NCI-H128 (cell line): Measurements from ENCODE around the gene ZNF414.

ENCODE experiments used
- DNase-seq: peaks from one replicate; lab custom pipeline; 2025; ENCODE audit not compliant: unreplicated experiment; lab: John Stamatoyannopoulos, UW

ZNF414 gene

DNA sequence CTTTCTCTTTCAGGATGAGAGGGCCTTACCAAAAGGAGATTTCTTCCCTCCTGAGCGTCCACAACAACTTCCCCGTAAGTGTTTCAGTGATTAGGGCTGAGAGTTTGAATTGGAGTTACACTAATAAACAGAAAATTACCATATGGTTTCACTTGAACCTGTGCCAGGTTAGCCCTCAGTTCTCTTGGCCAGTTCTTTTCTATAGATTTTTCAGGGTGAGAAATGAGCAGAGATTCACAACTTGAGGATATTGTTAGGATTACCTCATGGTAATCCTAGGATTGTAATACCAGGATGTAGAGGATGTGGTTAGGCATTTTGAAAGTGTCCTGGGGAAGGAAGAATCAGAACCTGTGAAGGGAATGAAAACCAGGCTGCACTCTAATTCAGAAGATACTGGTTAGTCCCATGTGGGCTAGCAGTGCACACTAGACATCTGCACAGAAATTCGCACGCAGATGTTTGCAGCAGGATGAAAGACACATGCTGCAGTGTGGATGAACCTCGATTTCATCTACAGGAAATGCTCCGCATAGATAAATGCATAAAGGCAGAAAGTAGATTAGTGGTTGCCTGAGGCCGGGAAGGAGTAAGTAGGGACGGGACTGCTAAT lies 45.1 kb downstream of the ZNF414 start:
- no peak for DNase-seq

DNA sequence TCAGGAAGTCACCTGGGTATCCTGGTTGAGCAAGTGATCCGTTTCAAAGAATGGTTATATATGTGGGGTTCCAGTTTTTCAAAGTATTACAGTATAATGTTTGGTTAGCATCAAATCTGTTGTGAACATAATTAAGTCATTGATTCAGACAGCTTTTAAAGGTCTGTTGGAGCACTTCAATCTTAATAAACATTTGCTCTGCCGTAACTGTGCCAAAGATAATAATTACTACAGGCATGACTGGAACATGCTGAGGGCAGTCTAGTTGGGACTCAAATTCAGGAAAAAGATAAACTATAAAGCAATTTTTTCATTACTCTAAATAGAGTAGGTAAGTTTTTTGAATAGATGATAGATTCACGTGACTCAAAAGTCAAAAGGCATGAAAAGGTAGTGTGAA lies 45.8 kb downstream of the ZNF414 start:
- no peak for DNase-seq

DNA sequence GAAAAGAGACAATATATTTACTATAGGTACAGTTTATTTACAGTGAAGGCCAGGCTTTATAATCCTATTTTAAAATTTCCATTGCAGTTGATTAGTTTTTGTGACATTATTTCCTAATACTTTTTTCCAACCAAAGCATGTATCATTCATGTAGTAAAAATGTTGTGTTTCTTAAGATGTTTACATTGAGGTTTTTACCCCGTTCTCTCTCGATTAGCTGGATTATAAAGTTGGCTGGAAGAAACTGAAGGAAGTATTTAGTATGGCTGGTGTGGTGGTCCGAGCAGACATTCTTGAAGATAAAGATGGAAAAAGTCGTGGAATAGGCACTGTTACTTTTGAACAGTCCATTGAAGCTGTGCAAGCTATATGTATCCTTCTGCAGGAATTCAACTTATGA lies 47.9 kb downstream of the ZNF414 start:
- no peak for DNase-seq

DNA sequence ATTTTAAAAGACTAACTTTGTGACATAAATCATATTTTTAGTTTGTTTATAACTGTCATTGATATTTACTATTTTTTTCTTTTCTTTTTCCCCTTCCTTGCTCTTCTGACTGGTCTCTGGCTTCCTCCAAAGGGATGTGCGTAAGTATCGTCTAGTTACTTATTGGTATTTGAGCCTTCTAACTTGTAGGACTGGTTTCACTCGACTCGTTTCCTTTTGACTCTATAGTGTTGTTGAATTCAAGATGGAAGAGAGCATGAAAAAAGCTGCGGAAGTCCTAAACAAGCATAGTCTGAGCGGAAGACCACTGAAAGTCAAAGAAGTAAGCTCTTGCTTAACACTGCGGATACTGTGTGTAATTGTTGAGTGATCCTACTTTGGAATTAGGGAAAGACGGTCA lies 50.6 kb downstream of the ZNF414 start:
- no peak for DNase-seq

DNA sequence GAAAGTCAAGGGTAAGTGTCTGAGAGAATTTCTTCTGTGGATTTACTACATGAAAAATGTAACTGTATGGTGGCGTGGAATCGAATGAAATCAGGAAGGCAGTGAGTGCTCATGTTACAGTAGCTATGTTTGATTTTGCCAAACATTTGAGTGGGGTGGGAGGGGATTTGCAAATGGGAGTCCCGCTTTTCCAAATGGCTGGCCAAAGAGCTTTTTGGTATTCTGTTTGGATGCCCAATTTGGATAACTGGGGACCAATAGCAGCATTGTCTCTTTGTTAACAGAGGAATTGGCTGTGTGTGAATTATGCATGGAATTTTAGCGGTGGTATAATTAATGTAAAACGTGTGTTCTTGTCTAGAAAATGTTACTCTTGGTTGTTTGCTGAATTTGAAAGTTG lies 51.4 kb downstream of the ZNF414 start:
- DNase-seq: no peak

DNA sequence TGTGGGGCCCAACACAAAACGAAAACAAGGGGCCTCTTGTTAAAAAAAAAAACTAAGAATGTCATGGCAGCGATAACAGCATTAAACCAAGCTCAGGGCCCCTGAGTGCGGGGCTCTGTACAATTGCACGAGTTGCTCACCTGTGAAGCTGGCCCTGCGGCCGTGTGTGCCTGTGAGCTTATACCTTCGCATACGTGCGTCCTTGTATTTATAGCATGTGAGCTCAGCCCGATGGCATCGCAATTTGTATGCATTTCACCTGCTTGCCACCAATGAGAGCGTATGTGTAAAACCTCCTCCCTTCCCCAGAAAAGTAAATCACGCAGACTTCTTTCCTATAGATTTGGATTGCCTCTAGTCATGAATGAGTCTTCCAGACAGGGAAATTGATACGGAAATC lies 52.1 kb downstream of the ZNF414 start:
- no peak for DNase-seq

DNA sequence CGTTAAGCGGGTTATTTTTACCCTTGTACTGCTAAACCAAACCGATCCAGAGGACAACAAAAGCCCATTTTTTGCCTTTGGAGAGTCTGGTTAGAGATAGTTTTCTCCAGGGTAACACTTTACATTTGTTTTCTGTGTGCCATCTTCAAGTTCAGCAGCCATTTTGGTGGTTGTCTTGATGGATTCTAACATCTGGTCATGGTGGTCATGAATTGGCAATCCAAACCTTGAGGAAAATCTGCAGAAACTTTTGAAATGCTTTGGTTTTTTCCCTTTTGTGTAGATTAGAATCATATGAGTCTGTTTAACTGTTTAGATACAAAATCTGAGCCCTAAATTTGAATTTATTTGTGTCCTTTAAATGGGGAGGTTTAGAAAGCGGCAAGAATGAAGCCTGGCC lies 52.6 kb downstream of the ZNF414 start:
- no peak for DNase-seq

DNA sequence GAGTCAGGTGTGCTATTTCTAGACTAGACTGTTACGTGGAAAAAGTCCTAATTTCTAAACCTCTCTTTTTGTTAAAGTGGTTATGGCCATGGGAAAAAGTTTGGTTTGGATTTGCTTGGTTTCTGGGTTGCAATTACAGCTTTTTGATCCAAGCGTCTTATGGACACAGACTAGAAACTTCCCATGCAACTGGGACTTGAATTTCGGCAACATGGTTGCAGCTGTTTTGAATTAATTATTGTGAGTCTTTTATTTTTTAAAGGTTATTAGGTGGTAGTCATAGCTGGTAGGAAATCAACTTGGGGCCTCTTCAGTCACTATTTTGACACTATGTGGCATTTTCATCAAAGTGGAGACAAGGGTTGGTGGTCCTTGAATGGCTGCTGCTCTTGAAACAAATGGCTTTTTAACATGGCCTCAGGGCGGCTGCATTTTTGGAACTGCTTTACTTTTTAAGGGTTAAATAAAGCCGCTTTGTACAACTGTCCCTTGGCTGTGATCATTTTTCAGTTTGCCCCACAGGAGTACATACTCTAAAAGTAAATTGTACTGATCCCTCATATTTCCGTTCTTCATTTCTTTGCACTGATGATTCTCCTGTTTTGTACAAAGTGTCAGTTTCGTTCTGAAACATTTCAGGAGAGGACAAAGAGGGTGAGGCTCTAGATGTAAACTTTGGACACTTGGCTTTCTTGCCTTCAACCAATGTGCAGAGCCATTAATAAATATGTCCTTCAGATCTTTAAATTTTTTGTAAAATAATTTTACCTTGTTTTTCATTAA lies 53.3 kb downstream of the ZNF414 start:
- no peak for DNase-seq
